GM21367 (cell line): ENCODE measurements around the gene COL2A1.
A peak's percentile ranks its signal among the peaks of the same experiment; 100 is the strongest.

Experiments
- ATAC-seq: cut with Tn5 transposase; IDR thresholded peaks from one replicate; pipeline ENCODE4 v1.9.1; 2021; ENCODE audit not compliant: unreplicated experiment

COL2A1 gene

GRCh38 chr12:47990351-47991105 lies 13.7 kb downstream of the COL2A1 start:
- peak; percentile 98 for ATAC-seq

- no peak for ATAC-seq
These were observed 14.6 kb downstream of the COL2A1 start for GRCh38 chr12:47989666-47990065.

- no peak for ATAC-seq
These were observed 15.3 kb downstream of the COL2A1 start for GRCh38 chr12:47989023-47989417.

- ATAC-seq: no peak
These were observed 15.9 kb downstream of the COL2A1 start for GRCh38 chr12:47988073-47989022.

- ATAC-seq: no peak
These were observed 16.7 kb downstream of the COL2A1 start for GRCh38 chr12:47987411-47988072.

- ATAC-seq: no peak
These were observed 17.4 kb downstream of the COL2A1 start for GRCh38 chr12:47986832-47987231.

- no peak for ATAC-seq
These were observed 18.0 kb downstream of the COL2A1 start for GRCh38 chr12:47986291-47986660.

GRCh38 chr12:47985596-47986290 lies 18.5 kb downstream of the COL2A1 start:
- ATAC-seq: no peak

- ATAC-seq: no peak
These were observed 19.9 kb downstream of the COL2A1 start for GRCh38 chr12:47984331-47984801.

GRCh38 chr12:47983541-47984115 lies 20.6 kb downstream of the COL2A1 start:
- ATAC-seq: no peak

- ATAC-seq: no peak
These were observed 21.5 kb downstream of the COL2A1 start for GRCh38 chr12:47982770-47983169.

GRCh38 chr12:47982311-47982710 lies 22.0 kb downstream of the COL2A1 start:
- ATAC-seq: no peak

GRCh38 chr12:47981496-47982260 lies 22.6 kb downstream of the COL2A1 start:
- ATAC-seq: no peak

- ATAC-seq: no peak
These were observed 23.3 kb downstream of the COL2A1 start for GRCh38 chr12:47980779-47981495.

- no peak for ATAC-seq
These were observed 24.1 kb downstream of the COL2A1 start for GRCh38 chr12:47980197-47980596.

- no peak for ATAC-seq
These were observed 24.6 kb downstream of the COL2A1 start for GRCh38 chr12:47979686-47980085.

- no peak for ATAC-seq
These were observed 25.1 kb downstream of the COL2A1 start for GRCh38 chr12:47979166-47979565.

- no peak for ATAC-seq
These were observed 25.7 kb downstream of the COL2A1 start for GRCh38 chr12:47978598-47978873.
